SK-N-SH treated with all-trans-retinoic acid at 6 μM for 48 hours (cell line): ENCODE data around the gene RYR1.
"Not testable (repeated sequence)": the region's sequence is repeated elsewhere in the genome, so short reads cannot be mapped to it uniquely, and the experiment has no call there.

Experiments used
- TOX ChIP-seq: fragments of 250-450 bp; sonication (Bioruptor Pico); IDR thresholded peaks from 2 replicates; pipeline ENCODE4 v1.8.0; 2021; ENCODE audit warnings: mild to moderate bottlenecking, moderate library complexity, borderline replicate concordance
- ZC3H10 ChIP-seq: fragments of 250-450 bp; sonication (Bioruptor Pico); IDR thresholded peaks from 2 replicates; pipeline ENCODE4 v1.5.1; 2021; ENCODE audit warnings: mild to moderate bottlenecking, moderate library complexity
- ZNF8 ChIP-seq: fragments of 450-650 bp; formaldehyde crosslinking; IDR thresholded peaks from 2 replicates; pipeline ENCODE4 v1.5.0; 2020; ENCODE audit warnings: mild to moderate bottlenecking, moderate library complexity
- TF ChIP-seq, protein P1 (sequence below): fragments of 250-450 bp; sonication (Bioruptor Pico); IDR thresholded peaks from 2 replicates; pipeline ENCODE4 v1.8.0; 2020; ENCODE audit warnings: mild to moderate bottlenecking, moderate library complexity, borderline replicate concordance

DNA sequence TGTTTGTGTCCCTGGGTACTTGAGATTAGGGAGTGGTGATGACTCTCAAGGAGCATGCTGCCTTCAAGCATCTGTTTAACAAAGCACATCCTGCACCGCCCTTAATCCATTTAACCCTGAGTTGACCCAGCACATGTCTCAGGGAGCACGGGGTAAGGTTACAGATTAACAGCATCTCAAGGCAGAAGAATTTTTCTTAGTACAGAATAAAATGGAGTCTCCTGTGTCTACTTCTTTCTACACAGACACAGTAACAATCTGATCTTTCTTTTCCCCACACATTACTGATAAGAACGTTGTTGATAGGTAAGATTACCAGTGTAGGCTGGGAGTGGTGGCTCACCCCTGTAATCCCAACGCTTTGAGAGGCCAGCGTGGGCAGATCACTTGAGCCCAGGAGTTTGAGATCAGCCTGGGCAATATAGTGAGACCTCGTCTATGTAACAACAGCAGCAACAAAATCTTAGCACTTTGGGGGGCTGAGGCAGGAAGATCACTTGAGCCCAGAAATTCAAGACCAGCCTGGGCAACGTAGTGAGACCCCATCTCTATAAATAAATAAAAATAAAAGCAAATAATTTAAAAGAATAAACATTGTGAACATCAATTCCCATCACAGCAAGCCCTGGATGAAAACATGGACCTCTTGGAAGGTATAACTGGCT lies 198.5 kb downstream of the RYR1 start:
- TF ChIP-seq TOX (CRISPR knock-in tag); ZC3H10 (CRISPR knock-in tag); ZNF8: not testable (repeated sequence)
- TF ChIP-seq, protein P1, sequence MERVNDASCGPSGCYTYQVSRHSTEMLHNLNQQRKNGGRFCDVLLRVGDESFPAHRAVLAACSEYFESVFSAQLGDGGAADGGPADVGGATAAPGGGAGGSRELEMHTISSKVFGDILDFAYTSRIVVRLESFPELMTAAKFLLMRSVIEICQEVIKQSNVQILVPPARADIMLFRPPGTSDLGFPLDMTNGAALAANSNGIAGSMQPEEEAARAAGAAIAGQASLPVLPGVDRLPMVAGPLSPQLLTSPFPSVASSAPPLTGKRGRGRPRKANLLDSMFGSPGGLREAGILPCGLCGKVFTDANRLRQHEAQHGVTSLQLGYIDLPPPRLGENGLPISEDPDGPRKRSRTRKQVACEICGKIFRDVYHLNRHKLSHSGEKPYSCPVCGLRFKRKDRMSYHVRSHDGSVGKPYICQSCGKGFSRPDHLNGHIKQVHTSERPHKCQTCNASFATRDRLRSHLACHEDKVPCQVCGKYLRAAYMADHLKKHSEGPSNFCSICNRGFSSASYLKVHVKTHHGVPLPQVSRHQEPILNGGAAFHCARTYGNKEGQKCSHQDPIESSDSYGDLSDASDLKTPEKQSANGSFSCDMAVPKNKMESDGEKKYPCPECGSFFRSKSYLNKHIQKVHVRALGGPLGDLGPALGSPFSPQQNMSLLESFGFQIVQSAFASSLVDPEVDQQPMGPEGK (CRISPR knock-in tag): not testable (repeated sequence)
